Hepatocyte (in vitro differentiated cells): ENCODE data around the gene POU2F2.

Experiments used
- CTCF ChIP-seq: fragments of 200-600 bp; sonication (generic); IDR thresholded peaks from 2 replicates; pipeline ENCODE4 v1.5.1; 2016; ENCODE audit warnings: antibody characterized with exemption, mild to moderate bottlenecking; ENCODE audit not compliant: poor library complexity
- EZH2phosphoT487 ChIP-seq: fragments of 200-600 bp; sonication (generic); IDR thresholded peaks from one replicate; pipeline ENCODE4 v1.6.1; 2018; ENCODE audit warnings: antibody characterized with exemption, mild to moderate bottlenecking, low read depth, moderate library complexity; ENCODE audit not compliant: unreplicated experiment, severe bottlenecking

- TF ChIP-seq CTCF: no peak
- TF ChIP-seq EZH2phosphoT487: no peak
These were observed 29.5 kb upstream of the POU2F2 start for GRCh38 chr19:42161616-42162263.
